NT2/D1 (cell line): Measurements from ENCODE around the gene CRYBG1.

ENCODE experiments used
- DNase-seq: peaks from one replicate; pipeline ENCODE4 v3.0.0-alpha.2; 2011; ENCODE audit warnings: low read depth, low spot score
- H3K27me3 ChIP-seq: 2 replicates; pipeline ENCODE4 v1.6.0; 2011; ENCODE audit warnings: mild to moderate bottlenecking; ENCODE audit not compliant: insufficient read length, insufficient read depth
- H3K36me3 ChIP-seq: 2 replicates; pipeline ENCODE4 v1.6.1; 2011; ENCODE audit warnings: mild to moderate bottlenecking, low read length, mixed read lengths; ENCODE audit not compliant: insufficient read depth, insufficient read length
- H3K4me1 ChIP-seq: 2 replicates; pipeline ENCODE4 v1.5.1; 2011; ENCODE audit not compliant: insufficient read depth, insufficient read length
- H3K4me3 ChIP-seq: 2 replicates; pipeline ENCODE4 v1.5.1; 2011; ENCODE audit warnings: low read depth; ENCODE audit not compliant: insufficient read length
- H3K9ac ChIP-seq: 2 replicates; pipeline ENCODE4 v1.6.0; 2011; ENCODE audit warnings: low read depth; ENCODE audit not compliant: insufficient read length
- H3K9me3 ChIP-seq: 2 replicates; pipeline ENCODE4 v1.5.1; 2011; ENCODE audit warnings: mild to moderate bottlenecking, low read length; ENCODE audit not compliant: insufficient read depth
- SUZ12 ChIP-seq: IDR thresholded peaks from 2 replicates; pipeline ENCODE4 v1.6.1; 2011; ENCODE audit not compliant: insufficient read length, insufficient read depth; ENCODE audit errors: extremely low read depth
- YY1 ChIP-seq: IDR thresholded peaks from 2 replicates; pipeline ENCODE4 v1.6.1; 2011; ENCODE audit not compliant: insufficient read length, insufficient read depth
- ZNF274 ChIP-seq: IDR thresholded peaks from 2 replicates; pipeline ENCODE4 v1.6.1; 2011; ENCODE audit warnings: mild to moderate bottlenecking, low read depth, low read length

The CRYBG1 gene

GRCh38 chr6:106426250-106426970 is 65.9 kb downstream of the CRYBG1 start:
- H3K4me1 ChIP-seq = no peaks in the 10 kb centered on the region
- no peak for DNase-seq
- no peaks in the 10 kb centered on the region for H3K36me3 ChIP-seq
- TF ChIP-seq SUZ12 (no peak), YY1 (no peak), ZNF274 (no peak)
- H3K9me3 ChIP-seq = no peaks in the 10 kb centered on the region
- H3K4me3 ChIP-seq = no peak overlapping the region
- no peak overlapping the region for H3K9ac ChIP-seq
- no peaks in the 10 kb centered on the region for H3K27me3 ChIP-seq

DNA sequence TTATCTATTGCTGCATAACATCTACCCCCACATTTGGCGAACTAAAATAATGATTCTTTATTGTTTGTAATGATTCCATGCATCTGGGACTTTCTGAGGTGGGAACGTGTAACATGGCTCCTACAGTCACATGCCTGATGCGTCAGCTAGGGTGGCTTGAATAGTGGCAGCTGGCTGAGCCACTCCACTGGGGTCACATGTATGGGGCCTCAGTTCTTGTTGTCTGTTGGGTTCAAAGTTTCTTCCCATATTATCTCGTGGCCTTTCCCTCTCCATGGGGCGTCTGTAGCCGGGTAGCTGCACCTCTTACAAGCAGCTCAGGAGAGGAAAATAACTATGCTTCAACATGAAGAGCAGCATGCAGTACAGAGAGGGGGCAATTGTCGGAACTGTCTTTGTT is 69.9 kb downstream of the CRYBG1 start:
- no peak overlapping the region for H3K9ac ChIP-seq
- H3K4me3 ChIP-seq = no peak overlapping the region
- DNase-seq = no peak
- no peaks in the 10 kb centered on the region for H3K4me1 ChIP-seq
- H3K27me3 ChIP-seq = no peaks in the 10 kb centered on the region
- no peaks in the 10 kb centered on the region for H3K36me3 ChIP-seq
- no peak for TF ChIP-seq ZNF274
- no peaks in the 10 kb centered on the region for H3K9me3 ChIP-seq

DNA sequence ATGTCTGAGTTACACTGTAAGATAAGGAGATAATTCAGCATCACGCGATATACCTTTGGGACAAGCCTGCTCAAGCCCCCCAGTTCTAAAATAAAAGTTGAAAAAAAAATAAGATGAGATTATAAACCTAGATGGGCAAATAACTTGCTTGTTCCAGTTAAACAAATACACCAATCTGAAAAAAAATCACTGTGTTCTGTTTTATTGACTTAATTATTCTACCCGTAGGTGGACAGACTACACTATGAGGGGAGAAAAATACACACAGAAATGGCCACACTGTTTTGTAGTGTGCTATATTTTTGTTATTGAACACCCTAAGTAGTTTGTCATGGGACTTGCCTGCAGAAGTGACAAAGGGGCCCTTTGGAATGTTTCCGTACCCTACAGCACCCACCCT is 70.9 kb downstream of the CRYBG1 start:
- H3K9ac ChIP-seq = no peak overlapping the region
- H3K36me3 ChIP-seq = no peaks in the 10 kb centered on the region
- H3K4me1 ChIP-seq = no peaks in the 10 kb centered on the region
- DNase-seq = no peak
- H3K27me3 ChIP-seq = no peaks in the 10 kb centered on the region
- no peak for TF ChIP-seq ZNF274
- no peak for TF ChIP-seq YY1
- TF ChIP-seq SUZ12 = no peak
- H3K9me3 ChIP-seq = no peaks in the 10 kb centered on the region
- H3K4me3 ChIP-seq = no peak overlapping the region

DNA sequence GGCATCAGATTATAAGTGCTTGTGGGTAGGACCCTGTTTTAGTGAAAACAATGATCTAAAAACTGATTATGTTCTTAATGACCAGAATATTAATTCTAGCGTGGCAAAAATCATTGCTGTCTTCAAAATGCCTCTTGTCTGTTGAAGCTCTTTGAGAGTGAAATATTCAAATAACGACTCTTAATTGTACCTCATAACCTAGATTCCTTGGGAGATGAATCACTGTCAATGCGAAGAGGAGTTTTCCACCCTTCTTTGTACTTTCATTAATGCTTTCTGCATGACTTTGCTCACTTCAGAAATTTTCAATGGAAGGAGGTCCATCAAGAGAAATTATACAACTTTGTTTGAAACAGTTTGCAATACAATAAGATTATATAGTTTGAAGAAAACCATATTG is 71.5 kb downstream of the CRYBG1 start:
- no peak for DNase-seq
- Histone ChIP-seq H3K4me3 (no peak overlapping the region), H3K9me3 (no peaks in the 10 kb centered on the region), H3K9ac (no peak overlapping the region), H3K27me3 (no peaks in the 10 kb centered on the region), H3K36me3 (no peaks in the 10 kb centered on the region), H3K4me1 (no peaks in the 10 kb centered on the region)
- TF ChIP-seq ZNF274 = no peak
- TF ChIP-seq SUZ12 = no peak
- TF ChIP-seq YY1 = no peak

GRCh38 chr6:106434530-106434929 is 74.0 kb downstream of the CRYBG1 start:
- no peak for TF ChIP-seq ZNF274
- no peak for TF ChIP-seq YY1
- no peak for TF ChIP-seq SUZ12
- Histone ChIP-seq H3K9ac (no peak overlapping the region), H3K4me1 (no peaks in the 10 kb centered on the region), H3K36me3 (no peaks in the 10 kb centered on the region), H3K4me3 (no peak overlapping the region), H3K27me3 (no peaks in the 10 kb centered on the region), H3K9me3 (no peaks in the 10 kb centered on the region)
- DNase-seq = no peak

DNA sequence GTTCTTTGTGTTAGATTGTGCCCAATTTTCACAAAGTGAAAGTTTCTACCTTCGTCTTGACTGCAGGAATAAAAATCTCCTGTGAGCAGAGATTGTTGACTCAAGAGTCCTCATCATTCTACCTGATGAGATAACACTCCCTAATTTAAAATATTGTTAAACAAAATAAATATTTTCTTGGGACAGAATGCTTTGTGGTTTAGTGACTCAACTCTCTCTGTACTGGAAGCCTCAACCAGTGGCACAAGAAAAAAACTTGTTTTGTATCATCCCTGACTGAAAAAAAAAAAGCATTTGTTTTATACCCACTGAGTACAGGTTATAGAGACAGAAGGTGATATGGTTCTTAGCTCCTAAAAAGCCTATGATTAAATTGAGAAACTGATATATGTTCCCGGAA is 78.9 kb downstream of the CRYBG1 start:
- Histone ChIP-seq H3K4me3 (no peak overlapping the region), H3K9ac (no peak overlapping the region), H3K4me1 (no peaks in the 10 kb centered on the region), H3K27me3 (no peaks in the 10 kb centered on the region), H3K9me3 (no peaks in the 10 kb centered on the region), H3K36me3 (no peaks in the 10 kb centered on the region)
- DNase-seq = no peak
- TF ChIP-seq ZNF274 (no peak), SUZ12 (no peak), YY1 (no peak)

DNA sequence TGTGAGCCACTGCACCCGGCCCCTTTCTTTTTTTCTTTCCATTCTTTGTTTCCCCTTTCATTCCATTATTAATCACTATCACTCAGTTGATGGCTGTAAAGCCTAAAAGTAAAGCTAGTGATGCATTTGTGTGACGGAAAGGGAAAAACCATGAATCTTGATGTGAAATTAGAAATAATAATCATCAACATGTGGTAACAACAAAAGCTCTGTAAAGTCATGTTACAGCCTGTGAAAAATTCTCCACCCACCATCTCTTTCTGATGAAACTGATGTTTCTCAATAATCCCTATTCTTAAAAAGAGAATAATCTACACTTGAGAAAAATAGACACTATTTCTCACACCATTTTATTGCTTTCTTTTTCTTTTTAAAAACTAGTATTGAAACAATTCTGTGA is 80.0 kb downstream of the CRYBG1 start:
- no peaks in the 10 kb centered on the region for H3K4me1 ChIP-seq
- DNase-seq = no peak
- H3K9me3 ChIP-seq = no peaks in the 10 kb centered on the region
- no peak overlapping the region for H3K9ac ChIP-seq
- no peaks in the 10 kb centered on the region for H3K27me3 ChIP-seq
- H3K36me3 ChIP-seq = no peaks in the 10 kb centered on the region
- TF ChIP-seq ZNF274 (no peak), SUZ12 (no peak), YY1 (no peak)
- H3K4me3 ChIP-seq = no peak overlapping the region

DNA sequence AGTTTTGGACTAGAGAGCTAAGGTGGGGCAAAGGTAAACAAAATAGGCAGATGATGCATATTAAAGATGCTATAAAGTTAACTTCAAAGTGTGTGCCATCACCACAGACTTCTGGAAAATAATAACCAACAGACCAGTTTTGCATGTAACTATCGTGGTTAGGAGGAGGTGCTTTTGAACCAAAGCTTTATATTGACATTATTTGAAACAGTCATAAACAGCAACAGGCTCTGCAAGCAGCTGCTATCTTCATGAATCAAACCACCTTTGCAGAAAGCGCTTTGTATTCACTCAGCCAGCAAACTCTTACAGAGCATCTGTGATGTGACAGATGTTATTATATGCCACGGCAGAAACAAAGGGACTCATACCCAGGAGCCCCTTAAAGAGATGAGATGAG is 81.9 kb downstream of the CRYBG1 start:
- no peaks in the 10 kb centered on the region for H3K27me3 ChIP-seq
- no peaks in the 10 kb centered on the region for H3K9me3 ChIP-seq
- no peak overlapping the region for H3K4me3 ChIP-seq
- no peaks in the 10 kb centered on the region for H3K36me3 ChIP-seq
- H3K4me1 ChIP-seq = no peaks in the 10 kb centered on the region
- TF ChIP-seq SUZ12 = no peak
- no peak for TF ChIP-seq YY1
- no peak for TF ChIP-seq ZNF274
- DNase-seq = no peak
- no peak overlapping the region for H3K9ac ChIP-seq
